Bone marrow (tissue), 2 donors: ENCODE data around the gene GOLGA6C.
"Not testable (repeated sequence)": the region's sequence is repeated elsewhere in the genome, so short reads cannot be mapped to it uniquely, and the experiment has no call there.

Experiments used
- DNase-seq, 2 donors: peaks; one replicate each; lab custom pipeline; 2025; lab: John Stamatoyannopoulos, UW

GOLGA6C gene

DNA sequence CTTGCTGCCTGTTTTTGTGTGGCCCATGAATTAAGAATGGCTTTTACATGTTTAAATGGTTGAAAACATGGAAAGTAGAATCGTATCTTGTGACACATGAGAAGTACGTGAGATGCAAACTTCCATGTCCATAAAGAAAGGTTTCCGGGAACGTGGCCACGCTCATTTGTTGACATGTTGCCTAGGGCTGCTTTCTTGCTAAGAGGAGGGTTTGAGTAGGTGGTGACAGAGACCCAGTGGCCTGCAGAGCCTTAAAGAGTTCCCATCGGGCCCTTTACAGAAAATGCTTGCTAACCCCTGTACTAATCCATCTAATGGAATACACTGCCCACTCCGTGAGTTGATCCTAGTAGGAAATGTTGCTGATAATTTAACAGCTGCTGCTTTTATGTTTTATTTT lies 31.0 kb upstream of the GOLGA6C start:
- not testable (repeated sequence) for DNase-seq

DNA sequence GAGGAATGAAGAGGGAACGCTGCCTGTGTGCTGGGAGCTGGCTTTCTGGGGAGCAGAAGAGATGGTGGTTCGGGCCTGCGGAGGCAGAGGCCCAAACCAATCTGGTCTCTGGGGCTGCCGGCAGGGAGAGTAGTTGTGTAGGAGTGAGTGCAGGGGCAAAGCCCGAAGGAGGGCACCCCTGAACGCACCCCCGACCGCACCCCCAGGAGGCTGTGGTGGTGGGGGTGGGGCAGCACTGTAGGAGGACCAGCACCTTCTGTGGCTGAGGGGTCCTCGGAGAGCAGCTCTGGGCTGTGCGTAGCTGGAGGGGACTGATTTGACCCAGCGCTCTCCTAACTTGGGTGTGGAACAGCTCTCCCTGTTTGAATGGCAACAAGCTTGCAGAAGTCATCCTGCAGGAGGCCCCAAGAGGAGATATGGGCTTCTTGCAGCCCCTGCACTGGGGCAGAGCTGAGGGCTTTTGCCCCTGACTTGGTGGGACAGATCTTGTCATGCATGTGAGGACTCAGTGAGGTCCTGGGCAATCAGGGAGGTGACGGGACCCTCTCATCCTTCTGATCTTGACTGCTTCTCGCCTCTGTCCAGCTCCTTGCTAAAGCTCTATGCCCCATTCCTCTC lies 30.4 kb upstream of the GOLGA6C start:
- DNase-seq = no peak

DNA sequence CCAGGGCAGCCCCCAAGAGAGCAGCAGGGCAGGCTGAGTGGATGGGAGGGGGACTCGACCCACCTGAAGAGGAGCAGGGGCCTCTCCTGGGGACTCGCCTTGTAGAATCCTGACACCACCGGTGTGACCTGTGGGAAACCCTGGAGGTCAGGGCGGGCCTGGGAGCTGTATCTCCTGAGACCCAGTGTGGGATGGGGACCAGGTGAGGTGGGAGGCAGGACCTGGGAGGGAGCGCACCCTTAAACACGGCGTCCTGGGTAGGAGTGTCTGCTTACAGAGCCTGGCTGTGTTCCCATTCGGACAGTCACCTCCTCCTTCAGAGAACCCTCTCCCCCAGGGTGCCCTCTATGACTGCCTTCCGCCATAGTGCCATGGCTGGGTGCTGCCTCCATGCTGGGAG lies 29.3 kb upstream of the GOLGA6C start:
- DNase-seq = no peak

DNA sequence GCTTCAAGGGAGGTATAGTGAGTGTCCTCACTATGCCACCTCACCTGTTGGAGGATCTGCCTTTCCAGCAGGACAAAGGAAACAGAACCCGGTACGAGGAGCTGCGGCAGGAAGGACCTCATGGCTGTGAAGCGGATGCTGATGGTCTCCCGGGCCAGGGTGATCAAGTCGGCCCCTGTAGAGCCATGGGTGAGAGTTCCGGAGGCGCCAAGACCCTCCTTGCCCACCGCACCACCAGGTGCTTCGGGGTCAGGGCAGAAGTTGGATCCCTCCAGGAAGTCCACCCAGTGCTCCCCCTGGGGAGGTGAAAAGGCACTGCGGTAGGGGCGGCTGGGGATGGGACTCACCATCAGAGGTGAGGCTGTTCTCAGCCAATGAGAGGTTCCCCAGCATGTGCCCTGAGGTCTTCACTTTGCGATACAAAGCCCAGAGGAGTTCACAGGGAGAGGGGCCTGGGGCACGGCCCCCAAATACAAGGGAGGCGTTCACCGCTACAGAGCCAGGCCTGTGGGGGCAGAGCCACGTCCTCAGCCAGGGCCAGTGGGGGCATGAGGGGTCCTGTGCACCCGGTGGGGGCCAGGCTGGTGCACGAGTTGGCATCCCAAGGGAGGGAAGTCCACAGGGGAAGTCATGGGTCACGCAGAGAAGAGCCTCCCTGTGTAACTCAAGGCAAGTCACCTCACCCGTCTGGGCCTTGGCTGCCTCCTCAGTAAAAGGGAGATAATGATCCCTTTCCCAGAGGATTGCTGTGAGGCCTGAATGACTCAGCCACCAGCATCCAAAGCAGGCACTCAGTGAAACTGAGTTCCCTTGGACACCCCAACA lies 28.7 kb upstream of the GOLGA6C start:
- DNase-seq = no peak

DNA sequence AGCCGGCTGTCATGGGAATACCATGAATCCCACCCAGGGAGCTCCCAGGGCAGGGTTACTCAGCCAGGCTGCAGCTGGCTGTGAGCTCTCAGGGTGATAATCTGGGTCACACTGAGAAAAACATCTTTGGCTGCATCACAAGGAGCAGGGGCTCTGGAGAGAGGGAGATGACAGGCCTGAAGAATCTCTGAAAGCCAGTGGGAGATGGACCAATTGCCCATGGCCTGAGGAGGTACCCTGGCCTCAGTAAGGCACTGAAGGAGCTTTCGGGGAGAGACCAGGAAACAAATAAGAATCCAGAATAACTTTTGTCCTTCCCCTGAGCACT lies 28.2 kb upstream of the GOLGA6C start:
- DNase-seq = no peak

DNA sequence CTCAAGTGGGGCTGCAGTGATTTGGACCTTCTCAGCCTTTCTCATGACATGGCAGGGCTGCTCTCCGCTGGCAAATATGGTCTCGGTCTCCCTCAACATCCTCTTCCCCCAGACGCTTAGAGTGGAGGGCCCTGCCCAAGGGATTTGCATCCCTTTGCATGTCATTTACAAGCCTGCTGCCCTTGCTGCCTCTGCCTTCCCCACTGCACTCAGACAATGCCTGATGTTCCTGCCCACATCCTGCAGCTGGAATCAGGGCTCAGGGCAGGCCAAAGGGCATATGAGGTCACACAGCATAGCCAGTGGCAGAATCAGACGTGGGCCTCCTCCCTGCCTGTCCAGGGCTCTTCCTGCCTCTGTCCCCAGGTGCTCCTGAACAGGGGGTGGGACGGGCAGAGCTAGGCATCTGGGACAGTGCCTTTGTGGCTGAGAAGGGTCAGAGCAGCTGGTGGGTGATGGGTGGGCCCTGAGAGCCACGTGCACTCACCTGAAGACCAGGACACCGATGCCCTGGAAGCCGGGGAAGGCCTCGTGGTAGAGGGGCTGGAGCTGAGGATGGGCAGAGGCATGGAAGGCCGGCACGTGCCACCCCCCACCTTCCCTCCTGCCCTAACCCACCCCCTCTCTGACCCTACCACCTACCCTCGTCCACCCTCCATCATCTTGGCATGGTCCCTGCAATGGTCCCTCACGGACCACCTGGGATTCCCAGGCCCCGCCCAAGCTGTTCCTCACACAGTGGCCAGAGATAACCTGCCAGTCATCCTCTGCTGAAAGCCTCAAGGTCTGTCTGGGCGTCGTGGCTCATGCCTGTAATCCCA lies 27.4 kb upstream of the GOLGA6C start:
- no peak for DNase-seq

DNA sequence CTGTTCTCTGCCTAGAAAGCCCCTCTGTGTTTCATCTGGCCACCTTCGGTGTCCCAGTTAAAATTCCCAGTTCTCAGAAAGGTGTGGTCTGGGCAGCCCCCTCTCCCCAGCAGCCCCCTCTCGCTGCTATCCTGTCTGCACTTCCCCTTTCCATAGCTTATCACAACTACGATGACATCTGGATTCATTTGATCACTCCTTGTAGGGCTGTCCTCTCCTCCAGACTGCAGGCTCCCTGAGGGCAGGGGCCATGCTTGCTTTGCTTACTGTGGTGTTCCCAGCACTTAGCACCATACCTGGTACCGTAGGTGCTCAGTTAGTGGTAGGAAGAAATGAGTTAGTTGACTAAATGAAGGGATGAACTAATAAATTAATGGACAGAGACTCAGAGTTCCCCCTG lies 26.3 kb upstream of the GOLGA6C start:
- no peak for DNase-seq

DNA sequence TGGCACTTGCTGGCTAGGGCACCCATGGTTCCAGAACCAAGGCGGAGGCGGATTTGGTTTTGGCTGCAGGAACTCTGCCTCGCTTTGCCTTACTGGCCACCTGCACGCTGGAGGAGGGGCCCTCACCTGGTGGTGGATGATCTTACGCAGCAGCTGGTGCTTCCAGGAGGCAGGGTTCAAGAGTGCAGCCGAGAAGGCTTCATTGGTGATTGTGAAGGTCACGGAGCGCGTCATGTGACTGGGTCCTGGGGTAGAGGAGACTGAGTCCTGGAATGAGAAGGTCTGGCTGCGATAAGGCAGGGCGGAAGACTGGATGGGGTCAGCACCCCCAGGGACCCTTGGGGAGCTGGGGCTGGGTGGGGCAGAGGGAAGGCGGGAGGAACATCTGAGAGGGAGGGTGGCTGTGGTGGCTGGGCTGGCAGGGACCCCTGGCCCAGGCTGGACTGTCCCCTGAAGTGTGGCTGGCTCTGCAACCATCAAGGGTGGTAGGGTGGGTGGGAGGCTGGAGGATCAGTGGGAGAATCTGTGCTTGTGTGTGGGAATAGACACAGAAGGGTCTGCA lies 25.8 kb upstream of the GOLGA6C start:
- DNase-seq = no peak

DNA sequence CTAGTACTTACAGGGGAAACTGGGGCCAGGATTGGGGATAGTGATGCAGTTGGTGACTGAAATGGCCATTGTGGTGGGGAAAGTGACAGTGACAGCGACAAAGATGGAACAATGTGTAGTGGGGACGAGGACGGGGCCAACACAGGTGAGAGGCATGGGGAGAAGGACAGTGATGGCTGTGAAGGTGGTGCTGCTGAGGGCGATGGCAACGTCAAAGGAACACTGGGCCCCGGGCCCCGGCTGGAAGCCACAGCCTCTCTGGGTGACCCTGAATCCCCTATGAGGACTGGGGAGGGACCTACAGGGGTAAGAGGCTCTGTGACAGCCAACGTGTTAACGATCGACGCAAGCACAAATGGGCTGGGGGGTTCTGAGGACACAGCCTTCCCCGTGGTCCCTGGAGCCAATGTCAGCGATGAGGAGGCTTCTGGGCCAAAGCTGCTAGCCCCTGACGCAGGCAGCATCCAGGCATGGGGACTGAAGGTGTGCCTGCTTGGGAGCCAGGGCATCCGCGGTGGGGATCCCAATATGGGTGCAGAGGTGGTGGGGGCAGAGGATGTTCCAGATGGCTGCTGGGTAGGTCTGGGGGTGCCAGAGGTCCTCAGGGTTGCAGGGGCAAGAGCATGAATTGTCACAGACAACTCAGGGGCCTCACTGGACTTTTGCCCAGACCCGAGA lies 25.2 kb upstream of the GOLGA6C start:
- DNase-seq = no peak

DNA sequence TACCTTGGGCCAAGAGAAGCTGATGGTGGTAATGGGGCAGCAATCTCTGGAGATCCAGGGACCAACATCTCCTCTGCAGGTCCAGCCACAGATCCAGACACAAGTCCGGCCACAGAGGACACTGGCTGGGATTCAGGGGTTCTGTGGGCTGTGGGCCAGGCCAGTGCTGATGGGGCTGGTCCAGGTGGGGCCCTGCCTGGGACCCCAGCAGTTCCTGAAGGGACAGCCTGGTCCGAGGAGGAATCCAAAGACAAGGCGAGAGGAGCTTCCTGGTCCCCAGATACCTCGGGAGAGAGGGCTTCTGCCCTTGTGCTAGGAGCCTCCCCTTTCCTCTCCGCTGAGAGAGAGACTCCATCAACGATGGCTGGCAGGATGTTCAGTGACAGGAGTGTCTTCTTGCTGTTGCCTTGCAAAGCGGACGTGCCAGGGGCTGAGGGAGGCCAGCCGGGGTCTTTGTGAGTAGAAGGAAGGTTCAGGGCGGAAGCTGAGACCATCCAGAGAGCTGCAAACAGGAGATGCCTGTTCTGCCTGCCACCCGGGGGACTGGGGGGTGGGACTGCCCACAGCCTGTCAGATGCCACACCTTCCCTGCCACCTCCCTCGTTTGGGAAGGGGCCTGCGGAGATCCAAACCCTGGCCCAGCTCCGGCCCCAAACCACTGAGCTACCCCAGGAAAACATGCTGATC lies 24.5 kb upstream of the GOLGA6C start:
- no peak for DNase-seq

DNA sequence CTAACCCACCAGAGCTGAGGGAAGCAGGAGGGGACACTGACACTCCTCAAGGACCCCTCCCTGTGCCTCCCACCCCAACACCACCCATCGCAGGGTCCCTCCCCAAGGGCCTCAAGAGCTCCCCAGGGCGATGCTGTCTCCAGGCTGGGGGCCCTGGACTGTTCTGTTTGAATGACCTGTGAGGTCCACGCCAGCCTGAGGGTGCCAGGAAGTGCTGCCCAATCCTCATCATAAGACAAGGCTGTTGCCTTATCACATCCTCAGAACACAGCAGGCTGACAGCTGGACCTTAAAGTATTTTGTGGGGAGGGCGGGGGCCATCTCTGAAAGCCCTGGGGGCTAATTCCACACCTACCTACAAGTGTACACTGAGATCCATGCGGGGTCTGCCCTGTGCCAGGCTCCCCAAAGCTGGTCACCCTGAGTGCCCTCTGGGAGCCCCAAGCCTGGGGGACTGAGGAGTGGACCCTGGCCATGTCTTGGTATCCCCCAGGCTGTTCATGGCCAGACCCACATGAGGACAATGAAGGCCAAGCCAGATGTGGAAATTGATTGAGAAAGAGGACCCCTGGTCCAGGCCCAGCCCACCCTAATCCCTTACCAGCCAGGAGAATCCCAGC lies 23.8 kb upstream of the GOLGA6C start:
- no peak for DNase-seq

DNA sequence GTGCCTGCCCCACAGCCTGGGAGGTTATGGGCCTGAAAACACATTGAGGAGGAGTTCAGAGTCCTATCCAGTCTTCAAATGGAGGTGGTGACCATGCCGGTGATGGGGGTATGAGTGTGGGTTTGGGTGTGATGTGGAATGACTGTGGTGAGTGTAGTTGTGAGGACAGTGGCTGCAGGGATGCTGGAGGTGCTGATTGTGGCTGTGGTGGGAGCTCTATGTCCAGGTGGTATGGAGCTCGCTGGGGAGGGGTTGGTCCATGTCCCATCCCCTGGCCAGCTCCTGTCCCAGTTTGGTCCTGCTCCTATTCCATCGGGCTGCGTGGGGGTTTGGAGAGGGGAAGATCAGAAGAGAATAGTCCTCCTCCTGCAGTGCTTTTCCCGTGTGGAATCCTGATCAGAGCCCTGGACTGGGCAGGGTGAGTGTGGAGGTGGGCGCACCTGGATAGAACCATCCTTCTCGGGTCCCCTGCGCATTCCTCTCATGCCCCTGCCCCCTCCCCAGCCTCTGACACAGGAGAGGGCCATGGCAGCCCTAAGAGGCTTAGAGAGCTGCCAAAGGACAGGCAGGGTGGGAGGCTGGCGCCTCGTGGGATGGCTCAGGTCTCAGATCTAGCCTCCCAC lies 23.0 kb upstream of the GOLGA6C start:
- DNase-seq = no peak

DNA sequence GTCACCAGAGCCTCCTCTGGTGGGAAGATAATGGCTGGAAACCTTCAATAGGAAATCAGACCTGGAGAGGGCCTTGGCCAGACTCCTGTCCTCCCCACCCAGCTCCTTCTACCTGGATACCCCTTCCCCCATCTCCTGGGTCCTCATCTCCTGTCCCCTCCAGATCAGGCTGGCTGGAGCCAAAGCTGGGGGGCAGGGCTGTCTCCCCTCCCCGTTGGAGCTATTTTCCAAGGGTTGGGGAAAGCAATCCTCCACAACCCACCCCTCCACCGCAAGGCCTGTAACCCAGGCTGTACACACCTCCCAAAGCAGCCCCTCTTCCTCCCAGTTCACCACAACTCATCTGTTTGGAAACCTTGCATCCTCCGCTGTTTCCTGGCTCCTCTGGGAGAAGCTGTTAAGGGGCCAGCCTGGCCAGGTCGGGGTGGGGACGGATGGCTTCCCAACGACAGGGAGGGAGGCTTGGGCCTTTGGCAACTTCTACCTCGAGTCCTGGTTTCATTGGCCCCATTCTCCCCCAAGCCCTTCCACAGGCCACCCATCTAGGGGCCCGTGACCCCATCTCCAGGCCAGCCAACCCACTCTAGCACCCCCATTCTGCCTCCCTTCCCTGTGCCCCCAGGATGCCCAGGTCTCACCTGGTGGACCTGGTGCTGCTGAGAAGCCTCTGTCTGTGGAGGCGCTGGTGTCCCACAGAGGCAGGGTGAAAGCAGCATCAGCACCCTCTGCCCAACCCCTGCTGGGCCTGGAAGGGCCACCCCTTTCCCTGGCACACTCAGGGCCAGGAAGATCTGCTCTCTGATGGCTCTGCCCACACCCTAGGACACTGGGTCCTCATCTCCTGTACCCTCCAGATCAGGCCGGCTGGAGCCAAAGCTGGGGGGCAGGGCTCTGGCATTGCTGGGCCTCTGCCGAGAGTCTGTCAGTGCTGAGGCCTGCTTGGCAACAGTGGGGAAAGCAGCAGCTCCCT lies 22.1 kb upstream of the GOLGA6C start:
- DNase-seq = no peak

DNA sequence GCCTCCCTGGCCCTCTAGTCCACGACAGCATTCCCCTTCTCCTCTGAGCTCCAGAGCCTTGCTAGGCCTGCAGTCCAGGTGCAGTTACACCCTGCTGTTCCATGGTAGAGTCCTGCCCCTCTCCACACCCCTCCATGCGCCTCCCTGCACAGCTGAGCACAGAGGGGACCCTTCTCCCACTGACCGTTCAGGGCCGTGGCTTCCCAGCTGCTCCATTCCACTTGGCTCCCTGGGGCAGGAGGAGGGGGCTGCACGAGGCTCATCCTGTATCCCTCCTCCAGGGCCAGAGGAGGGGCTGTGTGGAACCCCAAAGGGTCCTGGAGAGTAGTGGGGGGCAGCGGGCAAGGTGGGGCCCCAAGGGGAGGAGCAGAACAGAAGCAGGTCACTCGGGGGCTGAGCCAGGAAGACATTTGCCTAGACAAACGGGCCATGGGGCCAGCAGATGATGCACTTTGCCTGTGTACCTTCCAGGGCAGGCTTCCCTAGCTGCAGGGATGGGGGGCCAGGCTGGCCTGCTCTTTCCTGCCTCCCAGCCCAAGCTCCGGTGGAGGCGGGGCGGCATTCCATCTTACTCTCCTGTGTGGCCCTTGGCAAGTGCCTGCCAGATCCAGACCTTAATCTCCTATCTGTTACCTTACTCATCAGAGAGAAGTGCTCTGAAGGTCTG lies 20.7 kb upstream of the GOLGA6C start:
- no peak for DNase-seq

DNA sequence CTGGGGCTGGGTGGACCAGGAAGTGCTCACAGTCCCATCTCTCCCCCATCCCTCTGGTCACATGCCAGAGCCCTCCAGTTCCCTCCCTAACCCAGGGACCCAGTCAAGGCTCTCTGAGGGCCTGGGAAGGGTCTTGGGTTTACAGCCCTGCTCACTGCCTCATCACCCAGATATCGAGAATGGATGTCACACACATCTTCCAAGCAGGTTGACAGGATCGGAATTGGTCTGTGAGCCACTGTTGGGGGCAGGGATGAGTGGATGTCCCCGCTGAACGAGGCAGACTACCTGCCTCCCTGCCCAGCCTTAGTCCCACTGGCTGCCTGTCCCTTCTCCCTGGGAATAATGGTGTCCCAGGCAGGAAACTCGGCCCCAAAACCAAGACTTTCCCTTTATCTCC lies 20.0 kb upstream of the GOLGA6C start:
- DNase-seq = no peak

DNA sequence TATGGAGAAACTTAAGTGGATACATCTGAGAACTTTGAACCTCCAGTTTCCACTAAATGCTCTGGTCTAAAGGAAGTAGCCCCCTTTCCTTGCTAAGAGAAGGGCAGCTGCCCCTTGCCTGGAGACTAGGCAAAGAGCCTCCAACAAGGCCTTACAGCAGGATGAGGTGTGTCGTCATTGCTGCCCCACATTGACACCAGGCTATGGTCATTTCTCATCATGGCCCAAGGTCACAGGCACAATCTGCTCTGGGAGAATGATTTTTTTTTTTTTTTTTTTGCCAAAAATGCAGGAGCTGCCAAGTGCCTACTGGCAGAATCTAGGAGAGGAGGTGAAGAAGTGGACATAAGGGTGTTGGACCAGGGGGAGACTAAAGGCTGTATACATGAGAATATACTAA lies 12.4 kb upstream of the GOLGA6C start:
- DNase-seq = not testable (repeated sequence)

DNA sequence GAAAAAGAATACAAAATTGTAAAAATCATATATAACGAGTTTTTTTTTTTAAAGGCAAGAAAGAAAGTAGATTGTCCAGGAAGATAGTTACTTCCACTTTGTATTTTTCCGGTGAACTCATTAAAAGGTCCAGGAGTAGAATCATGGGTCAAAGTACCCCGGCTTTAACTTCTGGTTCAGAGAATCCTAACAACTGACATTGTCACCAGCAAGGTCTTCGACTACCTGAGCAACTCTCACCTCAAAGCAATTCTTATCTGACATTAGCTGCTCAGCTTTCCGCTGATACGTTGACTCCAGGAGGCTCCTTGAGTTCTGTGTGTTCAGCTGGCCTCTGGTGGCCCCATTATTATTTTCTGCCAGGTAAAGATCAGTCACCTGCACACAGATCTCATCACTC lies 9.1 kb upstream of the GOLGA6C start:
- not testable (repeated sequence) for DNase-seq

DNA sequence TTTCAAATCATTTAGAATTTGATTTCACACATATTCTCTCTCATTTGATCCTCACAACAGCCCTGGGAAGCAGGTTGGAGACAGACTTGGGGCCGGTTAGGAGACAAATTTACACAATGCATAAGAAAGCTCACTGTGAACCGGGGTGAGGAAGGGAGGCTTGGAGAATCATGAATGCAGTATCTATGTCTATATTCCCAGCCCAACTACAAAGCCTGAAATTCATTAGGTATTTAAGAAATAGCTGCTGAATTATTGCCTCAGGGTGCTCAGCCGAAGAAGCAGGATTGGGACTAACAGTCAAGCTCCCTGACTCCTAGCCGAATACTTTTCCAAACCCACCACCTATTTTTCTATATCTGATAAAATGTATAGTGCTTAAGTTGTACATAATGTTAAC lies 8.4 kb upstream of the GOLGA6C start:
- DNase-seq = no peak

DNA sequence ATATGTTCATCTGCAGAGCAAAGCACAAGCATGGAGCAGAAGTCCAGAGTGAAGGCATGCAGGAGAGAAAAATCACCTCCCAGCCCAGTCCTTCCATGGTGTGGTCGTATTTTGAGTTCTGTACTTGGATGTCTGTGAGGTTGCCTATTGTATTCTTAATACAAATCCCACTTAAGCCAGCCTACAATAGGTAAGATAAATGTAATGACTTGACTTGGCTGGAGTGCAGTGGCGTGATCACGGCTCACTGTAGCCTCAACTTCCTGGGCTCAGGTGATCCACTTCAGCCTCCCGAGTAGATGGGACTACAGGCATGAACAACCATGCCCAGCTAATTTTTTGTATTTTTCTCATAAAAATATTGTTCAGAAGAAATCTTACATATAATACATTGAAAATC lies 6.8 kb upstream of the GOLGA6C start:
- not testable (repeated sequence) for DNase-seq
